Neural progenitor cell (in vitro differentiated cells): Measurements from ENCODE around the gene AUTS2. TPM values are rescaled to one million over a fixed set of nuclear protein-coding genes. Genes with fewer than 3 reads are reported as not detected.

Source experiments
- DNase-seq: peaks from one replicate; pipeline ENCODE4 v3.0.0-alpha.2; 2016; ENCODE audit warnings: low spot score
- H2AFZ ChIP-seq: fragments of 200-600 bp; sonication (generic); replicated peaks from 2 replicates; pipeline ENCODE4 v1.6.1; 2016; ENCODE audit warnings: antibody characterized with exemption
- H3F3A ChIP-seq: fragments of 200-600 bp; sonication (generic); 2 replicates; pipeline ENCODE4 v1.6.1; 2016; ENCODE audit warnings: antibody characterized with exemption, low read depth
- H3K27ac ChIP-seq: fragments of 200-600 bp; sonication (generic); 2 replicates; pipeline ENCODE4 v1.5.1; 2016; ENCODE audit warnings: mild to moderate bottlenecking
- H3K27me3 ChIP-seq: fragments of 200-600 bp; sonication (generic); 2 replicates; pipeline ENCODE4 v1.6.1; 2016; ENCODE audit warnings: mild to moderate bottlenecking, moderate library complexity
- H3K36me3 ChIP-seq: fragments of 200-600 bp; sonication (generic); 2 replicates; pipeline ENCODE4 v1.5.1; 2016
- H3K4me1 ChIP-seq: fragments of 200-600 bp; sonication (generic); 2 replicates; pipeline ENCODE4 v1.6.1; 2016; ENCODE audit warnings: mixed run types
- H3K4me2 ChIP-seq: fragments of 200-600 bp; sonication (generic); 2 replicates; pipeline ENCODE4 v1.6.1; 2016
- H3K4me3 ChIP-seq: fragments of 200-600 bp; sonication (generic); 2 replicates; pipeline ENCODE4 v1.5.1; 2016
- H3K79me2 ChIP-seq: fragments of 200-600 bp; sonication (generic); 2 replicates; pipeline ENCODE4 v1.6.1; 2016; ENCODE audit warnings: low read depth
- H3K9ac ChIP-seq: fragments of 200-600 bp; sonication (generic); 2 replicates; pipeline ENCODE4 v1.6.1; 2016
- H3K9me3 ChIP-seq: fragments of 200-600 bp; sonication (generic); 2 replicates; pipeline ENCODE4 v1.5.1; 2016; ENCODE audit warnings: low read depth
- H4K20me1 ChIP-seq: fragments of 200-600 bp; sonication (generic); 2 replicates; pipeline ENCODE4 v1.6.1; 2016; ENCODE audit warnings: low read depth
- H3K27ac Mint-ChIP-seq: 3 replicates; pipeline ENCODE4 v1.8.0; 2021; ENCODE audit warnings: mixed read lengths
- H3K27me3 Mint-ChIP-seq: 2 replicates; pipeline ENCODE4 v1.8.0; 2022; ENCODE audit warnings: low read depth, mild to moderate bottlenecking, inconsistent platforms, moderate library complexity, mixed read lengths; ENCODE audit not compliant: insufficient read depth
- H3K36me3 Mint-ChIP-seq: 3 replicates; pipeline ENCODE4 v1.8.0; 2021; ENCODE audit warnings: mixed read lengths
- H3K4me1 Mint-ChIP-seq: 3 replicates; pipeline ENCODE4 v1.8.0; 2021; ENCODE audit warnings: mixed read lengths
- H3K4me3 Mint-ChIP-seq: 3 replicates; pipeline ENCODE4 v1.8.0; 2021; ENCODE audit warnings: mild to moderate bottlenecking, moderate library complexity, mixed read lengths
- H3K9me3 Mint-ChIP-seq: 3 replicates; pipeline ENCODE4 v1.8.0; 2020; ENCODE audit warnings: mixed read lengths
- EZH2 ChIP-seq: fragments of 200-600 bp; sonication (generic); IDR thresholded peaks from 2 replicates; pipeline ENCODE4 v1.6.1; 2017; ENCODE audit warnings: antibody characterized with exemption, mild to moderate bottlenecking, moderate library complexity
- EZH2phosphoT487 ChIP-seq: fragments of 200-600 bp; sonication (generic); IDR thresholded peaks from 2 replicates; pipeline ENCODE4 v1.6.1; 2017; ENCODE audit warnings: antibody characterized with exemption
- total RNA-seq: library from RNA; depleted of rRNA; stranded (reverse); fragments of >200 nt; gene quantifications from 2 replicates; pipeline ENCODE4 v1.2.3, GENCODE V29; 2015; ENCODE audit warnings: low replicate concordance
- TF ChIP-seq, protein P1 (sequence below): fragments of 200-600 bp; sonication (generic); IDR thresholded peaks from 2 replicates; pipeline ENCODE4 v1.5.1; 2017; ENCODE audit warnings: antibody characterized with exemption, mild to moderate bottlenecking

AUTS2 gene
- total RNA-seq, 1 donor from 2014 or later: 50.0 TPM

DNA sequence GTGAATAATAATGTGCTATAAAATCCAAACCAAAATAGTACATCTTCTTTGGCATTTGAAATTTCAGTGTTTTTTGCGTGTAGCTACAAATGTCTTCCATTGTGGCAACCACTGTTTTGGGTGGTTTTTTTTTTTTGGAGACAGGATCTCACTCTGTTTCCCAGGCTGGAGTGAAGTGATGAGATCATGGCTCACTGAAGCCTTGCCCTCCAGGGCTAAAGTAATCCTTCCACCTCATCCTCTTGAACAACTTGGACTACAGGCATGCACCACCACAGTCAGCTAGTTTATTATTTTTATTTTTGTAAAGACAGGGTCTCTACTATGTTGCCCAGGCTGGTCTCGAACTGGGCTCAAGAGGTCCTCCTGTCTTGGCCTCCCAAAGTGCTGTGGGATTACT, 455.1 kb downstream of the AUTS2 start:
- Histone ChIP-seq H3K9me3 (no peaks in the 10 kb centered on the region), H3K9ac (no peak overlapping the region), H3K4me1 (no peaks in the 10 kb centered on the region), H3K4me3 (no peak overlapping the region), H3K27me3 (no peaks in the 10 kb centered on the region), H3K36me3 (no peaks in the 10 kb centered on the region), H3K4me2 (no peak overlapping the region), H3F3A (no peaks in the 10 kb centered on the region), H3K79me2 (no peaks in the 10 kb centered on the region), H4K20me1 (no peaks in the 10 kb centered on the region), H2AFZ (no peak overlapping the region), H3K27ac (no peak overlapping the region)
- Mint-ChIP-seq H3K27ac (no peak overlapping the region), H3K9me3 (no peaks in the 10 kb centered on the region), H3K4me1 (no peaks in the 10 kb centered on the region), H3K36me3 (peaks cover 1% of the 10 kb centered on the region), H3K4me3 (no peak overlapping the region), H3K27me3 (no peaks in the 10 kb centered on the region)
- DNase-seq: no peak
- TF ChIP-seq EZH2phosphoT487 (no peak), EZH2 (no peak)
- TF ChIP-seq, protein P1, sequence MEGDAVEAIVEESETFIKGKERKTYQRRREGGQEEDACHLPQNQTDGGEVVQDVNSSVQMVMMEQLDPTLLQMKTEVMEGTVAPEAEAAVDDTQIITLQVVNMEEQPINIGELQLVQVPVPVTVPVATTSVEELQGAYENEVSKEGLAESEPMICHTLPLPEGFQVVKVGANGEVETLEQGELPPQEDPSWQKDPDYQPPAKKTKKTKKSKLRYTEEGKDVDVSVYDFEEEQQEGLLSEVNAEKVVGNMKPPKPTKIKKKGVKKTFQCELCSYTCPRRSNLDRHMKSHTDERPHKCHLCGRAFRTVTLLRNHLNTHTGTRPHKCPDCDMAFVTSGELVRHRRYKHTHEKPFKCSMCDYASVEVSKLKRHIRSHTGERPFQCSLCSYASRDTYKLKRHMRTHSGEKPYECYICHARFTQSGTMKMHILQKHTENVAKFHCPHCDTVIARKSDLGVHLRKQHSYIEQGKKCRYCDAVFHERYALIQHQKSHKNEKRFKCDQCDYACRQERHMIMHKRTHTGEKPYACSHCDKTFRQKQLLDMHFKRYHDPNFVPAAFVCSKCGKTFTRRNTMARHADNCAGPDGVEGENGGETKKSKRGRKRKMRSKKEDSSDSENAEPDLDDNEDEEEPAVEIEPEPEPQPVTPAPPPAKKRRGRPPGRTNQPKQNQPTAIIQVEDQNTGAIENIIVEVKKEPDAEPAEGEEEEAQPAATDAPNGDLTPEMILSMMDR: no peak

DNA sequence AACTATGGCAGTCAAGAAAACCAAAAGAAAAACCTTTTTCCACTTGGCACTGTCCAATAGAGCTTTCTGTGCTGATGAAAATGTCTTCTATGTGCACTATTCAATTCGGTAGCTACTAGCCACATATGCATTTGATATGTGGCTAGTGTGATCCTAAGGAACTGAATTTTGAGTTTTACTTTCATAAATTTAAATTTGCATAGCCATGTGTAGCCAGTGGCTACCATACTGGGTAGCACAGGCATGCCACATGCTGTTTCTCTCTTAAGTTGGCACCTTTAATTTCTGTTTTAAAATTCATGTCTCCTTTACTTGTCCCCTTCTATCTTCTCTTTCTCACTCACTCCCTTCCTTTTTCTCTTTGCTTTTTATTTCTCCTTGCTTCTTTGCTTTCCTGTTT, 455.7 kb downstream of the AUTS2 start:
- no peak overlapping the region for H3K4me2 ChIP-seq
- no peak overlapping the region for H3K27ac ChIP-seq
- H3K27me3 ChIP-seq: no peaks in the 10 kb centered on the region
- Mint-ChIP-seq H3K4me3 (no peak overlapping the region), H3K9me3 (no peaks in the 10 kb centered on the region), H3K4me1 (no peaks in the 10 kb centered on the region), H3K27ac (no peak overlapping the region), H3K27me3 (no peaks in the 10 kb centered on the region), H3K36me3 (peaks cover 1% of the 10 kb centered on the region)
- no peaks in the 10 kb centered on the region for H4K20me1 ChIP-seq
- H3K9ac ChIP-seq: no peak overlapping the region
- TF ChIP-seq EZH2 (no peak), EZH2phosphoT487 (no peak)
- TF ChIP-seq, protein P1: no peak
- no peak for DNase-seq
- no peak overlapping the region for H2AFZ ChIP-seq
- no peak overlapping the region for H3K4me3 ChIP-seq
- no peaks in the 10 kb centered on the region for H3K4me1 ChIP-seq
- H3K36me3 ChIP-seq: no peaks in the 10 kb centered on the region
- H3K9me3 ChIP-seq: no peaks in the 10 kb centered on the region
- H3K79me2 ChIP-seq: no peaks in the 10 kb centered on the region
- no peaks in the 10 kb centered on the region for H3F3A ChIP-seq

DNA sequence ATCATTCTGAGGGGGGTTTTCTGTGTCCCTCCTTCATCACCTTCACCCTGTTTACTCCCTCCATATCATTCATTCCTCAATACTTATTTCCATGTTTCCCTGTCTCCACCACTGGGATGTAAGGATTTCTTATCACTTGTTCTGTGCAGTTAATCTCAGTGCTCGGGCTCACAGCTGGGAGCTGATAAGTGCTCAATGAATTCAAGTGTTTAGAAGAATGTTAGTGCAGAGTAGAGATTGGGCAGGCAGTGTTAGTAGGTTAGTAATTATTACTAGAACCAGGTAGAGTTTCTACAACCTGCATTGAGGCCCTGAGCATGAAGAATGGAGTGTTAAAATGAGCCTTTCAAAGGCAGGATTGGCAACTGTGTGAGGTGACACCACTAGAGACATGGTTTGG, 458.1 kb downstream of the AUTS2 start:
- no peak for DNase-seq
- Mint-ChIP-seq H3K4me3 (no peak overlapping the region), H3K4me1 (peaks cover 6% of the 10 kb centered on the region), H3K36me3 (peaks cover 1% of the 10 kb centered on the region), H3K27ac (no peak overlapping the region), H3K9me3 (no peaks in the 10 kb centered on the region), H3K27me3 (peaks cover 2% of the 10 kb centered on the region)
- no peaks in the 10 kb centered on the region for H3K27me3 ChIP-seq
- H3K79me2 ChIP-seq: no peaks in the 10 kb centered on the region
- H3K4me3 ChIP-seq: no peak overlapping the region
- H3K9ac ChIP-seq: no peak overlapping the region
- no peaks in the 10 kb centered on the region for H3F3A ChIP-seq
- H3K4me2 ChIP-seq: no peak overlapping the region
- no peaks in the 10 kb centered on the region for H3K4me1 ChIP-seq
- TF ChIP-seq, protein P1: no peak
- TF ChIP-seq EZH2 (no peak), EZH2phosphoT487 (no peak)
- no peaks in the 10 kb centered on the region for H4K20me1 ChIP-seq
- no peaks in the 10 kb centered on the region for H3K9me3 ChIP-seq
- H3K27ac ChIP-seq: no peak overlapping the region
- H2AFZ ChIP-seq: no peak overlapping the region
- H3K36me3 ChIP-seq: no peaks in the 10 kb centered on the region
